ENCODE data around the gene JAZF1. TPM values are rescaled to one million over a fixed set of nuclear protein-coding genes. Genes with fewer than 3 reads are reported as not detected.
A peak's percentile ranks its signal among the peaks of the same experiment; 100 is the strongest.

The JAZF1 gene
- total RNA-seq, 1 experiment from 2014 or later = 9.1 TPM

GRCh38 chr7:27863880-27864279 is 316.7 kb downstream of the JAZF1 start:
- no peak overlapping the region for H3K27ac ChIP-seq (ENCODE audit: insufficient read length, low read depth, low read length)
- Mint-ChIP-seq H3K27ac (no peak overlapping the region), H3K9me3 (no peaks in the 10 kb centered on the region; a peak in 1 of 5 replicates), H3K27me3 (ENCODE audit: low read depth) (no peaks in the 10 kb centered on the region; the same call in 1 of the 2 replicates), H3K36me3 (ENCODE audit: insufficient read depth in 1 of 3, low read depth in 3 of 3) (no peaks in the 10 kb centered on the region; a peak in 2 of 7 replicates), H3K4me3 (no peak overlapping the region), H3K4me1 (peaks cover 20 to 21% of the 10 kb centered on the region in 2 experiments)
- H3K56ac ChIP-seq (ENCODE audit: insufficient read length, low read depth, low read length) = no peak overlapping the region
- H2BK12ac ChIP-seq (ENCODE audit: insufficient read length, low read depth, low read length) = no peak overlapping the region
- no peak overlapping the region for H2AK5ac ChIP-seq (ENCODE audit: insufficient read length, low read length)
- H3K9ac ChIP-seq (ENCODE audit: extremely low read depth, insufficient read length, low read length) = no peak overlapping the region
- no peak overlapping the region for H3K4ac ChIP-seq (ENCODE audit: low read depth, low read length)
- H2AFZ ChIP-seq (ENCODE audit: low read length) = no peak overlapping the region
- 0 out of 2 replicates have a peak, but pooled peaks cover under 1% of the 10 kb centered on the region for H3K4me1 ChIP-seq (ENCODE audit: insufficient read depth, low read length)
- TF ChIP-seq CTCF (conservative IDR thresholded peaks at IDR 0.05) = no peak
- H2BK5ac ChIP-seq (ENCODE audit: insufficient read length, low read length) = no peak overlapping the region
- no peak overlapping the region for H2BK120ac ChIP-seq (ENCODE audit: low read depth, low read length, poor library complexity, severe bottlenecking)
- no peak overlapping the region for H3K14ac ChIP-seq (ENCODE audit: insufficient read depth, low read length)
- no peaks in the 10 kb centered on the region for H3K23me2 ChIP-seq (ENCODE audit: insufficient read length, low read depth, low read length, poor library complexity, severe bottlenecking)
- peak; percentile 41 for DNase-seq
- H3T11ph ChIP-seq (ENCODE audit: low read length) = no peak overlapping the region
- H3K9me3 ChIP-seq (ENCODE audit: control insufficient read depth, low read depth, low read length) = no peaks in the 10 kb centered on the region
- no peak overlapping the region for H3K18ac ChIP-seq (ENCODE audit: insufficient read length, low read depth, low read length)
- H3K79me1 ChIP-seq (ENCODE audit: insufficient read depth, low read depth, low read length, poor library complexity, severe bottlenecking) = no peaks in the 10 kb centered on the region
- no peak overlapping the region for H2BK15ac ChIP-seq (ENCODE audit: low read depth, low read length)
- H3K27me3 ChIP-seq (ENCODE audit: insufficient read depth, low read length) = no peaks in the 10 kb centered on the region
- H4K5ac ChIP-seq (ENCODE audit: insufficient read length, low read depth, low read length) = no peak overlapping the region
- no peaks in the 10 kb centered on the region for H4K20me1 ChIP-seq (ENCODE audit: control insufficient read depth, insufficient read depth, insufficient read length)
- no peak overlapping the region for H3K23ac ChIP-seq (ENCODE audit: insufficient read length, low read depth, low read length)
- no peak overlapping the region for H4K8ac ChIP-seq (replicated peaks; ENCODE audit: insufficient read length, low read depth, low read length)
- H3K4me2 ChIP-seq (ENCODE audit: insufficient read depth, insufficient read length, low read length) = no peak overlapping the region
- no peak overlapping the region for H2BK20ac ChIP-seq (ENCODE audit: low read depth, low read length, poor library complexity, severe bottlenecking)
- H3K79me2 ChIP-seq (ENCODE audit: insufficient read depth, low read length) = 0 out of 2 replicates have a peak, but pooled peaks cover 2% of the 10 kb centered on the region
- no peak overlapping the region for H4K91ac ChIP-seq (ENCODE audit: insufficient read length, low read depth, low read length)
- no CpG with 5 or more reads among the region's 11 CpGs for WGBS (ENCODE audit: extremely low coverage, insufficient read length, low lambda C conversion rate)
